Fibroblast of peridontal ligament (primary cell): Measurements from ENCODE around the gene COX19.
"Not testable (repeated sequence)": the region's sequence is repeated elsewhere in the genome, so short reads cannot be mapped to it uniquely, and the experiment has no call there.

Source experiments
- DNase-seq: peaks from one replicate; pipeline ENCODE4 v3.0.0-alpha.2; 2010; ENCODE audit errors: extremely low read depth

Gene COX19

DNA sequence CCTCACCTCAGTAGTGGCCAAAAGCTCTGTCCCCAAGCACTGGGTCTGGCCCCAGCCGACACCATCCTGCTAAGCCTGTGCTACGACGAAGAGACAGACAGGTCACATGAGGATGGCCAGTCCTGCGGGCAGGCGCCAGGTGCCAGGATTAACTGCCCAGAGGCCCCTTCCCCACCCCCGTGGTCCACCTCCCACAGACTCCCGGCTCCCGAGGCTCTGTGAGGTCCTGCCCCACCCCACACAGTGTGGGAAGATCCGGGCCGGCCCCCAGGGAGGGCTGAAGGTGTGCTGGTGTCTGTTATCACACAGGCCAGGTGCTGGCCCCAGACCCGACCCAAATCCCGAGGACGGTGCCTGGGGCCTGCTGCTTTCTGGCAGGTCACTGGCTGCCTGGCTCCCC lies 34.9 kb upstream of the COX19 start:
- no peak for DNase-seq

DNA sequence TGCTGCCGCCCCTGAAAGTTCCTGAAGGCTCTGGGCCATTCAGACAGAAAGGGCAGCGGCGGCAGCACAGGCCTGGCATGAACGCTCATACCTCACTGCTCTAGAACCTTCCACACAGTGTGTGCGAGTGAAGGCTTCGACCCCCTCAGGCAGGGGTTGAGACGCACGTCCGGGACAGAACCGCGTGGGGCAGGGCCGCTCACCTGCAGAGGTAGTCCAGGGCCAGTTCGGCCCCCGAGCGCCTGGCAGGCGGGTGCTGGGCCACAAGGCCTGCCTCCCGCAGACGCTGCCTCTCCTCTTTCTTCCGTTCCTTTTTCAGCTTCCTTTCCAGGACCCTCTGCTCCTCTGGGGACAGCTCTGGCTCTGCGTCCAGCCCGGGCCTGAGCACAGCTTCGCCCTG lies 34.4 kb upstream of the COX19 start:
- DNase-seq, result no peak

DNA sequence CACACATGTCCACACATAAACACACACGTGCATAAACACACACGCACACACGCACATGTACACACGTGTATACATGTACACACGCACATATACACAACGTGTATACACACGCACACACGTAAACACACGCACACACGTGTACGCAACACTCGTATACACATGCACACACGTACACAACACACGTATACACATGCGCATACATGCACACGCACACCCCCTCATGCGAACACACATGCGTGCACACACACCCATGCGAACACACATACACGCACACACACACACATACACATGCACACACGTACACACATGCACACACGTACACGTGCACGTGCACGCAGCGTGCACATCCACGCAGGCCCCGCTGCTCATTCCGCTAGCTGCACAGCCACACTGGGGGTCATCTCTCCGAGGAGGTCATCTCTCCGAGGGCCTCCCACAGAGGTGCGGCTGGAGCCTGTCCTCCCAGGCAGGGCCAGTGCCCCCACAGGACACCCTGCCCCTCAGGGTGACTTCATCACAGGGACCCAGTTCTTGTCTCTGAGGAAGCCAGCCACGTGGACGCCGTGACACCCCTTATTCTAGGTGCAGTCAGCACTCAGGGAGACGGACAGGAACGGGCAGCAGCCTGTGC lies 33.5 kb upstream of the COX19 start:
- DNase-seq, result no peak

DNA sequence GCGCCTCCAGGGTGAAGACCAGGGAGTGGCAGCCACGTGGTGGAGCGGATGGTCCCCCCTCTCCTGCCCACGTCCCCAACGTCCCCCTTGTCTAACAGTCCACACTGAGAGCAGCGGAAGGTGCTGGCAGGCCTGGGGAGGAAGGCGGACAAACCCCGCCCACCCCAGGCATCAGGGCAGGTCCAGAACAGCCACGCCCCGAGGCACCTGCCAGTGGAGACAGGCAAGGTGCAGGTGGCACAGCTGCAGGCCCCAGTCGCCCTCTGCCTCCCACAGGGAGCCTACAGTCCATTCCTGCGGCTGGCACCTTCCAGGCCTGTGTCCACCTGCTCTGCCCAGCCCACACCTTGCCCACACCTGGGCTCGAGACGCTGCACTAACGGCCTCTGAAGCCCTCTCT lies 32.6 kb upstream of the COX19 start:
- DNase-seq, result no peak

DNA sequence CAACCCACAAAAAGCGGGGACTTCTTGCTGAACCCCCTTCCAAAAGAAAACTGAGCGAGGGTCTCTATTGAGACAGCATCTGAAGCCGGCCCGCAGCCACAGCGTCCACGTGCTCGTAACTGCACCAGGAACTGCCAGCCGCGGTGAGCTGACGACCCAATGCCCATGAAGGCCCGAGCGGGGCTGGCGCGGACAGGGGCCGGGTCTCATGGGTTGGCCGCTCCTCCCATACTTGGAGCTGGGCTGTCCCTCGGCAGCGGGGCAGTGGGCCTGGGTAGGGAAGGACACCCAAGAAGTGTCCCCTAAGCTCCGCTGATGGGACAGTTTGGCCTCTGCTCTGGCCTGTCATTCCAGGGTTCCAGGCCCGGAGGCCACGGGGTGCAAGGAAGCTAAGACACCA lies 30.0 kb upstream of the COX19 start:
- DNase-seq, result no peak

DNA sequence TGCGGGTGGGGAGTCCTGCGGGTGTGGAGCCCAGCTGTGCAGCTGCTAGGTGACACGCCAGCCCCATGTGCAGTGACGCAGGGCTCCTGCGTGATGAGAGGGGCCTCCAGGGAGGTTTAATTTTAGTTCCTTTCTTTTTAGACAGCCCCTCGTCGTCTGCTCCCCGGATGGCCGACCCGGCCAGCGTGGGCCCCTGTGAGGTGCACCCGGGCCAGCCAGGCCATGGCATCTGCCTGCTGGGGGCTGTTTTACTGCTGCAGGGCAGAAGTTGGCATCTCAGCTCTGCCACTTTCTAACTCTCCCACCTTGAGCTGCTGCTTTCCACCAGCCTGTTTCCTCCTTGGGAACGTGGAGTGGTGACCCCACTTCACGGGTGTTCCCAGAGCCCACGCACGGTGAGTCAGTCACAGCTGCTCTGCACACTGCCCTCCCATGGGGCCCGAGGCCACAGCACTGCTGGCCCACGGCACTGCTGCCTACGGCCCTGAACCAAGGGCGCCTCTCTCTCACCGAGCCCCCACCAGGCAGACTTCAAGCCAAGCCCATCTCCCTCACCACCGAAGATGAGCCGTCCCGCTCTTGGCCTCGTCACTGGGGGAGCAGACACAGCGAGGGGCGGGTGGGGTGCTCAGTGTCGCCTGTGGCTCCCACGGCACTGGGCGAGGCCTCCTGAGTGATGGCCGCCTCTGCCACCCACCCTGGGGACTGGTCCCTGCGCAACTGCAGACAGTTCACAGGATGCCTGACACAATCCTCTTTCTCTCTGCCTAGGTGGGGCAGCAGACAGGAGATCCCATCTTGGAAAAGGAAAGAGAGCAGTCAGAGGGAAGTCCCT lies 28.9 kb upstream of the COX19 start:
- no peak for DNase-seq

DNA sequence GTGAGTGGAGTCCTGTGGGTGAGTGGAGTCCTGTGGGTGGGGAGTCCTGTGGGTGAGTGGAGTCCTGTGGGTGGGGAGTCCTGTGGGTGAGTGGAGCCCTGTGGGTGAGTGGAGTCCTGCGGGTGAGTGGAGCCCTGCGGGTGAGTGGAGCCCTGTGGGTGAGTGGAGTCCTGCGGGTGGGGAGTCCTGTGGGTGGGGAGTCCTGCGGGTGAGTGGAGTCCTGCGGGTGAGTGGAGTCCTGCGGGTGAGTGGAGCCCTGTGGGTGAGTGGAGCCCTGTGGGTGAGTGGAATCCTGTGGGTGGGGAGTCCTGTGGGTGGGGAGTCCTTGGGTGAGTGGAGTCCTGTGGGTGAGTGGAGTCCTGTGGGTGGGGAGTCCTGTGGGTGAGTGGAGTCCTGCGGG lies 27.1 kb upstream of the COX19 start:
- not testable (repeated sequence) for DNase-seq

DNA sequence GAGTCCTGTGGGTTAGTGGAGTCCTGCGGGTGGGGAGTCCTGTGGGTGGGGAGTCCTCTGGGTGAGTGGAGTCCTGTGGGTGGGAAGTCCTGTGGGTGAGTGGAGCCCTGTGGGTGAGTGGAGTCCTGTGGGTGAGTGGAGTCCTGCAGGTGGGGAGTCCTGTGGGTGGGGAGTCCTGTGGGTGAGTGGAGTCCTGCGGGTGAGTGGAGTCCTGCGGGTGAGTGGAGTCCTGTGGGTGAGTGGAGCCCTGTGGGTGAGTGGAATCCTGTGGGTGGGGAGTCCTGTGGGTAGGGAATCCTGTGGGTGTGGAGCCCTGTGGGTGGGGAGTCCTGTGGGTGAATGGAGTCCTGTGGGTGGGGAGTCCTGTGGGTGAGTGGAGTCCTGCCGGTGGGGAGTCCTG lies 26.7 kb upstream of the COX19 start:
- DNase-seq, result not testable (repeated sequence)

DNA sequence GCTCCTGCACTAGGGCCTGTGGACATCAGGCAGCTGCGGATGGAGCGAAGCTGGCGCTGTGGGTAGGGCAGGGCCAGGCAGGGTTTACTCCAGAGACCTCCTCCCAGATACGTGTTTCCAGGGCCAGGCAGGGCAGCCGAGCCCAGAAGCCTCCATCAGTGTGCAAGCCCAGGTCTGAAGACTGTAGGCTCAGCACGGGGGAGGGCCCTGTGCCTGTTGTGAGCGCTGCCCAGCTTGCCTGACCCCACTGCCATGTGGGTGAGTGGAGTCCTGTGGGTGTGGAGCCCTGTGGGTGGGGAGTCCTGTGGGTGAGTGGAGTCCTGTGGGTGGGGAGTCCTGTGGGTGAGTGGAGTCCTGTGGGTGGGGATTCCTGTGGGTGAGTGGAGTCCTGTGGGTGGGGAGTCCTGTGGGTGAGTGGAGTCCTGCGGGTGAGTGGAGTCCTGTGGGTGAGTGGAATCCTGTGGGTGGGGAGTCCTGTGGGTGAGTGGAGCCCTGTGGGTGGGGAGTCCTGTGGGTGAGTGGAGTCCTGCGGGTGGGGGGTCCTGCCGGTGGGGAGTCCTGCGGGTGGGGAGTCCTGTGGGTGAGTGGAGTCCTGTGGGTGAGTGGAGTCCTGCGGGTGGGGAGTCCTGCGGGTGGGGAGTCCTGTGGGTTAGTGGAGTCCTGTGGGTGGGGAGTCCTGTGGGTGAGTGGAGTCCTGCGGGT lies 25.9 kb upstream of the COX19 start:
- DNase-seq, result not testable (repeated sequence)

DNA sequence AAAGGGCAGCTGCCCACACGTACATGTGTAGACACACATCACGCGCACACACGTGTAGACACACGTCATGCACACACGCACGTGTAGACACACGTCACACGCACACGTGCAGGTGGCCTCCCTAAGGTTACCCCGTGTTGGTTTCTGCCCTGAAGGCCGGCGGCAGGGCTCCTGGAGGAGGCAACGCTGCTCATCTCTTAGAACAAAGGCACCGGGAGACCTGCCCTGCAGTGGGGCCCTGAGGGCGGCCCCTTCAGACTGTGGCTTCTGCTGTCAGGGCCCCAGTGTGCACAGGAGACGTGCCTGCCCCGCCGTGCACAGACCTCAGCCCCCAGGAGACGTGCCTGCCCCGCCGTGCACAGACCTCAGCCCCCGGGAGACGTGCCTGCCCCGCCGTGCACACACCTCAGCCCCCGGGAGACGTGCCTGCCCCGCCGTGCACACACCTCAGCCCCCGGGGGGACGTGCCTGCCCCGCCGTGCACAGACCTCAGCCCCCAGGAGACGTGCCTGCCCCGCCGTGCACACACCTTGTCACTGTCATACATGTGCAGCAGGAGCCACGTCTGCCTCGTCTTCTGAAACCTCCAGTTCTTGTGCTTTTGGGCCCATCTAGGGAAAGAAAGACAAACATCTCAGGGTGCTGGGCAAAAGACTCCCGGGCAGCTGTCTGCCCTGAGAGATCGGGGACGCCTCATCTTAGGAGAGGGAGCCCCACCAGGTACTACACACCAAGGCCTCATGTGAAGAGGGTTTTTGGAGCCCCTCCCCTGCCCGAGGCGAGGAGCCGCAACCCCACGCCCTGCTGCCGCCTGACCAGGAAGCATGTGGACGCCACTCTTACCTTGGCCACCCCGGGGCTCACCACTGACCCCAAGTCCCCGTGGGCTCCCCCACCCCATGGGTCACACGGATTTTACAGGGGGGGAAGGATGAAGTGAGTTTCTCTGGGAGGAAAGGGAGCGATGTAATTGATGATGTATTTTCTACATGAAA lies 24.9 kb upstream of the COX19 start:
- DNase-seq, result no peak

DNA sequence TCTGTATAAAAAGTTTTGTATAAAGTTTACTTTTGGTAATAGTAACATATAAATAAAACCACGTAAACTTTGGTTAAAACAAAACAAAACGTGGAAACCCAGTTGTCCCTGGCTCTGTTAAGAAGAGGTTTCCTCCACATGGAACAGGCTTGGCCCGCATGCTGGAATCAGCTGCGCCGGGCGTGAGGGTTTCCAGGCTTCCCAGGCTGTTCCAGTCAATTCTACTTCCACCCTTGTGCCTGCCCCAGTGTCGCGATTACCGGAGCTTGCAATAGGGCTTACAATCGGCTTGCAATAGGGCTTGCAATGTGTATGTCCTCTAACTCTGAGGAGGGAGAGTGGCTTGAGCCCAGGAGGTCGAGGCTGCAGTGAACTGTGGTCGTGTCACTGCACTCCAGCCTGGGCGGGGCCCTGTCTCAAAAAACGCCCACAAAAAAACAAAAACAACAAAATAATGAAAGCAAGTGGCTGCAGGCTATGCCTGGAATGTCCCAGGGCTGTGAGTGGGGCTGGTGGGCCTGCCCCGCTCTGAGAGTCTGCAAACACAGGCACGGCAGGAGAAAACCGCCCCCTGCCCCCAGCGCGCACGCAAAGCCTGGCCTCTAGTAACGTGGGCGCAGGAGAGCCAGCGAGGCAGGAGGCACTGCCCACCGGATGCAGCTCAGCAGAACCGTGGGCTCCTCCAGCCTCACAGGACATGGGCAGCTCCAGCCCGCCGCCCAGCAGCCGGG lies 24.0 kb upstream of the COX19 start:
- no peak for DNase-seq

DNA sequence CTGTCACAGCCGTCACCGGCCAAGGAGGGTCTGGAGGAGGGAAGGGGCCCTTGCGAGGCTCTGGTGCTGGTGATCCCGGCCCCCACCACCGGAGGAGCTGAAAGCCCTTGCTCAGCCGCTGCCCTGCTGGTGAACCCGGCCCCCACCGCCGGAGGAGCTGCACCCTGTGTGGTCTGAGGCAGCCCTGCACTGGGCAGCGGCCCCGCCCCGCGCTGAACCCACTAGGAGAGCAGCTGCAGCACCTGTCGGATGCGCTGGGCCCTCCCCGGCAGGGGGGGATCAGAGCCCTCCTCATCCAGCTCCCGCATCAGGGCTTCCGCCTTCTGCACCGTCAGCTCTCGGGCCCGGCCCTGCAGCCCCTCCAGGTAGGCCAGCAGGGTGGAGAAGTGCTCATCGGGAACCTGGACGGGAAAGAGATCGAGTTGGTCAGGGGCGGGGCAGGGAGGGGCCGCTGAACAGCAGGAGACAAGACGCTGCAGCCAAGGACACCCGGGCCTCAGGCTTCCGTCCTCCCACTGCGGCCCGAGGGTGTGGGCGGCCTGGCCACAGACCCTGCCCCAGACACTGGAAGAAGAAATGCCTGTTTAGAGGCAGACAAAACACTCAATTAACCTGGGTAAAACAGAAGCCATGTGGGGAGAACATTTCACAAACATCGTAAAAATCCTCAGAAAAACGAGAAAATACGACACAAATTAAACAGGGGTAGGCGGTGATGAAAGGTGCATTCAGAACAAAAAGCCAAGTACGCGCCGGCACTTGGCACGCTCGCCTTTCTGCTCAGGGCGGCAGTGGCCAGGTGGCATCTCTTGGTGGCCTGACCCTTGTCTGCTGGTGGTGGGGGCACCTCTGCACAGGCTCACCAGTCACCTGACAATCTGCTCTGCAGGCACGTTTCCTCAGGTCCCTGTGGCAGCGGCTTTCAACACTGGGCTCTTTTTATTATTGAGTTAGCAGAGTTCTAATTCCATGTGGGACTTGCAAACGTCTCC lies 22.4 kb upstream of the COX19 start:
- no peak for DNase-seq

DNA sequence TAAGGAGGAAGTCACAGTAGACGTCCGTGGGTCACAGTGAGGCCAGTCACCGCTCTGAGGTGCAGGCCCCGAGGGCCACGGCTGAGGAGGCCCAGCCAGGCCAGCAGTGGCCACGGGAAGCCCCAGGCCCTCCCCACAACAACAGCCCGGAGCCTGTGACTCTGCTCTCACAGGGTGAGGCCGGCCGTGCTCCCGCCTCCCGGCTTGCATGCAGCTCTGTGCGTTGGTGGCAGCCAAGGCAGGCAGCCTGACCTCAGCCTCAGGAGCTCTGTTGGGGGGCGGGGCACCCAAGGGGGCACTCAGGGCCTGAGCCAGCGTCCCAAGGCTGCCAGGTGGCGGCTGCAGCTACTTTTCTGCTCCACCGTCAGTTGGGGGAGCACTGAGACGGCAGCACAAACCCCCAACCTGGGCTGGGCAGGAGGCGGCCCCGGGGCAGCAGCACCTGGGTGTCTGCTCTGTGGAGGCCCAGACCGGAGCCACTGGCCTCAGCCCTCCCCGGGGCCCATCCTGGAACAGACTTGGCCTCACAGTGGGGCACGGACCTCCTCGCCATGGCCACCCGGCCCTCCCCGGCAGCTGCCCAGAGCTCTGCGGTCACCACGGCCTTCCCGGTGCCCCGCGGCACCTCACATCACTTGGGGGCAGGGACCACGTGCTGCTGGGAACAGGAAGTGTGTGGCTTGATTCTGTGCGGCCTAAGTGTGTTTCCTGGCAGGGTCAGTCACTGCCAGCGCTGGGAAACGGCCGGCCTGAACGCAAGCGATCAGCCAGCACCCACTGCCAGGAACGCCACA lies 20.9 kb upstream of the COX19 start:
- no peak for DNase-seq

DNA sequence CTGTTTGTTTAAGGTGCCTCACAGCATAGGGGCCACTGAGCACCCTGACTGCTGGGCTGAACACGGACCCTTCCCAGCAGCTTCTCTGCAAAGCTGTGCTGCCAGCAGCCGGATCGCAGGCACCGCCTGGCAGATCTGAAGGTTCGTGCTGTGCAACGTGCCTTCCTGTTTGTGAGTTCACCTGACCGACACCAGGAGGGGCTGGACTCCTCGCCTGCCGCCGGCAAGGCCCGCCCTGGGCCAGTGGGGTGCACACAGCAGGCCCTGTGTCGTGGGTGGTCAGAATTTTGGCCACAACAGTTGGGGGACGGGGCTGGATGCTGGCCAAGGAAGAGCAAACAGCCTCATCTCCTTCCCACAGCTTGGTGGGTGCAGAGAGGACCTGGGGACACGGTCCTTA lies 20.2 kb upstream of the COX19 start:
- DNase-seq, result no peak

DNA sequence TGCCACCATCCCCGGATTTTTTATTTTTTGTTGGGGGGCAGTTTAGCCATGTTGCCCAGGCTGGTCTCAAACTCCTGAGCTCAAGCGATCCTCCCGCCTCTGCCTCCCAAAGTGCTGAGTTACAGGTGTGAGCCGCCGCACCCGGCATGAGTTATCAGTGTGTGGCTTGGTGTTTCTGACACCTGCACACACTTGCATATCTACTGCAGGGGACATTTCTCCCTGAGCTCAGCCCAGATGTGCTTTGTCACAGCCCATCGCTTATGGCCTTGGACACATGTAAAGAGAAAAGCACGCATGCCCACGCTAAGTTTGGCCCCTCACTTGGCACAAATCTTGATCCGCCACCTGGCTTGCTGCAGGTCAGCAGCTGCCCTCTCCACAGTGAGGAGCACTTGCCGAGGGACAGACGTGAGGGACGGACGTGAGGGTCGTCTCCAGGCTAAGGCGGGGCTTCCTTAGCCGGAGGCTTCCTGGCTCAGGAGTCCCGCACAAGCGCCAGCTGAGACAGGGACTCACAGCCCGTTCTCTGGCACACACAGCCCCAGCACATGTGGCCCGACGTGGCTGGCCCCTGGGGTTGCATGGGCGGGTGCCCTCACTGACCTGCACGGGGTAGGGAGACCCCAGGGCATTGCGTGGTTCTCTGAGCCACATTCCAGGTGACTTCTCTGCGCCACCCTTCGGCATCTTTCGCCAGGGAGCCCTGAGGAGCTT lies 19.4 kb upstream of the COX19 start:
- no peak for DNase-seq

DNA sequence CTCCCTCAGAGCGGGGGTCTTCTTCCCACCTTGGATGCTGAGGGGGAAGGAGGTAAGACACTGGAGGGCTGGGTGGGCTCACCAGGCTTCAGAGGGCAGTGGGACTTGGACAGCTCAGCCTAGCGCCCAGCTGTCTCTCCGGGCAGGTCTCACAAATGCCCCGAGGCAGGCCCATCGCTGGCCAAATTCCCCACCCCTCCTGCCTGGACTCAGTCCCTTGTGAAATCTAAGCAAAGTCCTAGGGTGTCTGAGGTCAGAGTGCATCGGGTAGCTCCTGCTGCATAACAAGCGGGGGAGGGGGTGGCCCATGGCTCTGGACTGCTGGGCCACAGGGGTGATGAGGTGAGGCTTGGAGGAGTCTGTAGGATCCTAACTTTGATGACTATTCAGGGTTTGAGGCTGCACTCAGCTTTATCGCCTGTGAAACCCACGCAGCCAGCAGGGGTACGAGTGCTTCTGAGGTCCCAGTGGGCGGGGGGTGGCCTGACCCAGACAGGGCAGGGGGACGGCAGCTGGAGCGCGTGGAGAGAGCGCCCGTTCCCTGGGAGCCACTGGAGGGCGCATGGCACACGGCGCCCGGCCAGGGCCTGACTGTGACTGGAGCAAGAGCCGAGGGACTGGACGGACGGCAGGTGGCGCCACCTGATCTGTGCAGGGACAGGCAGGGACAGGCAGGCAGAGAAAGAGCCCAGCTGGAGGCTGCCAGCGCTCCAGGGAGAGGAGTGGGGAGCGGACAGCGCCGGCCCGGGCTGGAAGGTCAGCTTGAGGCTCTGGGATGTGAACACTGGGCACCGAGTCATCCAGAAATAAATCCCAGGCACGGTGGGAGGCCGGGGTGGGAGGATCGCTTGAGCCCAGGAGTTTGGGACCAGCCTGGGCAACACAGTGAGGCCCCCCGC lies 17.6 kb upstream of the COX19 start:
- peak; percentile 90 for DNase-seq
